ENCODE results near the gene RAB11FIP2.

The RAB11FIP2 gene

GRCh38 chr10:118034791-118035261 lies 11.9 kb downstream of the RAB11FIP2 start:
- no peak for DNase-seq

- no peak for DNase-seq
Observed at GRCh38 chr10:118033905-118034304, 12.8 kb downstream of the RAB11FIP2 start.

- no peak for DNase-seq
Observed at GRCh38 chr10:118032564-118032963, 14.2 kb downstream of the RAB11FIP2 start.

GRCh38 chr10:118031351-118032075 lies 15.2 kb downstream of the RAB11FIP2 start:
- no peak for DNase-seq

GRCh38 chr10:118028619-118029018 lies 18.1 kb downstream of the RAB11FIP2 start:
- no peak for DNase-seq

GRCh38 chr10:118027397-118027796 lies 19.3 kb downstream of the RAB11FIP2 start:
- DNase-seq = no peak

- no peak for DNase-seq
Observed at GRCh38 chr10:118026936-118027335, 19.8 kb downstream of the RAB11FIP2 start.

GRCh38 chr10:118020365-118020764 lies 26.4 kb downstream of the RAB11FIP2 start:
- no peak for DNase-seq

- no peak for DNase-seq
Observed at GRCh38 chr10:118017850-118018249, 28.9 kb downstream of the RAB11FIP2 start.

GRCh38 chr10:118017071-118017740 lies 29.5 kb downstream of the RAB11FIP2 start:
- DNase-seq = no peak

GRCh38 chr10:118012952-118013525 lies 33.7 kb downstream of the RAB11FIP2 start:
- DNase-seq = no peak

- no peak for DNase-seq
Observed at GRCh38 chr10:118007773-118008172, 39.0 kb downstream of the RAB11FIP2 start.

GRCh38 chr10:118003126-118003525 lies 43.6 kb downstream of the RAB11FIP2 start:
- DNase-seq = no peak

GRCh38 chr10:118002581-118002980 lies 44.2 kb downstream of the RAB11FIP2 start:
- DNase-seq = no peak

- DNase-seq = no peak
Observed at GRCh38 chr10:117997673-117998072, 49.1 kb downstream of the RAB11FIP2 start.

GRCh38 chr10:117996709-117997108 lies 50.0 kb downstream of the RAB11FIP2 start:
- no peak for DNase-seq

- no peak for DNase-seq
Observed at GRCh38 chr10:117994771-117995170, 52.0 kb downstream of the RAB11FIP2 start.

GRCh38 chr10:117993166-117993565 lies 53.6 kb downstream of the RAB11FIP2 start:
- no peak for DNase-seq

GRCh38 chr10:117991701-117992100 lies 55.0 kb downstream of the RAB11FIP2 start:
- DNase-seq = no peak

GRCh38 chr10:117989962-117990361 lies 56.8 kb downstream of the RAB11FIP2 start:
- DNase-seq = no peak

GRCh38 chr10:117988814-117989213 lies 57.9 kb downstream of the RAB11FIP2 start:
- DNase-seq = no peak

GRCh38 chr10:117987244-117987909 lies 59.4 kb downstream of the RAB11FIP2 start:
- DNase-seq = no peak

GRCh38 chr10:117983961-117984360 lies 62.8 kb downstream of the RAB11FIP2 start:
- DNase-seq = no peak

All from CD4-positive, alpha-beta T cell treated with Interleukin-21 for 1 hour (primary cell).